Fibroblast of skin of right quadriceps (primary cell): ENCODE data around the gene ANGPTL4.
A peak's percentile ranks its signal among the peaks of the same experiment; 100 is the strongest.
"Not testable (repeated sequence)": the region's sequence is repeated elsewhere in the genome, so short reads cannot be mapped to it uniquely, and the experiment has no call there.

Experiments
- DNase-seq: peaks from one replicate; pipeline ENCODE4 v3.0.0-alpha.2; 2013

Gene ANGPTL4

GRCh38 chr19:8366121-8366581 lies 2.2 kb downstream of the ANGPTL4 start:
- no peak for DNase-seq

DNA sequence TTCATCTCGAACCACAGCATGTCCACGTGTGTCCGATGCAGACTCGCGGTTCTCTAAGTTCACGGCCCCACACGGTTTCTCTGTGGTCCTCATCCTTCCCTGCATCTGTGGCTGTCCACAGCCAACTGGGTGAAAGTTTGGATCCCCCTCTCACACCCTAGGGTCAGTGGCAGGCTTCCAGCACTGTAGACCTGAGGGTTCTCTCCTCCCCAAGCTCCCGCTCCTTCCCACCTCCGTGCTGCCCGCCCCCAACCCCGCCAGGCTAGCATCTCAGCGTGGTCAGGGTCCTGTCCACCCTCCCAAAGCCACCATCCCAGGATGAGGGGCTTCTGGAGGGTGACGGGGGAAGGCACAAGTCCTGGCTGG lies 3.0 kb downstream of the ANGPTL4 start:
- peak; percentile 13 for DNase-seq

- peak; percentile 98 for DNase-seq
These were observed 3.5 kb downstream of the ANGPTL4 start for GRCh38 chr19:8367327-8368001.

GRCh38 chr19:8370176-8371010 lies 6.4 kb downstream of the ANGPTL4 start:
- DNase-seq: no peak

GRCh38 chr19:8371011-8371804 lies 7.3 kb downstream of the ANGPTL4 start:
- no peak for DNase-seq

- DNase-seq: no peak
These were observed 10.2 kb downstream of the ANGPTL4 start for GRCh38 chr19:8373867-8374813.

DNA sequence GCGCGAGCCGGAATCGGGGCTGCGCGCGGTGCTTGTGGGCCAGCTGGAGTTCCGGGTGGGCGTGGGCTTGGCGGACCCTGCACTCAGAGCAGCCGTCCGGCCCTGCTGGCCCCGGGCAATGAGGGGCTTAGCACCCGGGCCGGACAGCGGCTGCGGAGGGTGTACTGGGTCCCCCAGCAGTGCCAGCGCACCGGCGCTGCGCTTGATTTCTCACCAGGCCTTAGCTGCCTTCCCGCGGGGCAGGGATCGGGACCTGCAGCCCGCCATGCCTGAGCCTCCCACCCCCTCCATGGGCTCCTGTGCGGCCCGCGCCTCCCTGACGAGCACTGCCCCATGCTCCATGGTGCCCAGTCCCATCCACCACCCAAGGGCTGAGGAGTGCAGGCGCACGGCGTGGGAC lies 11.8 kb downstream of the ANGPTL4 start:
- DNase-seq: not testable (repeated sequence)

DNA sequence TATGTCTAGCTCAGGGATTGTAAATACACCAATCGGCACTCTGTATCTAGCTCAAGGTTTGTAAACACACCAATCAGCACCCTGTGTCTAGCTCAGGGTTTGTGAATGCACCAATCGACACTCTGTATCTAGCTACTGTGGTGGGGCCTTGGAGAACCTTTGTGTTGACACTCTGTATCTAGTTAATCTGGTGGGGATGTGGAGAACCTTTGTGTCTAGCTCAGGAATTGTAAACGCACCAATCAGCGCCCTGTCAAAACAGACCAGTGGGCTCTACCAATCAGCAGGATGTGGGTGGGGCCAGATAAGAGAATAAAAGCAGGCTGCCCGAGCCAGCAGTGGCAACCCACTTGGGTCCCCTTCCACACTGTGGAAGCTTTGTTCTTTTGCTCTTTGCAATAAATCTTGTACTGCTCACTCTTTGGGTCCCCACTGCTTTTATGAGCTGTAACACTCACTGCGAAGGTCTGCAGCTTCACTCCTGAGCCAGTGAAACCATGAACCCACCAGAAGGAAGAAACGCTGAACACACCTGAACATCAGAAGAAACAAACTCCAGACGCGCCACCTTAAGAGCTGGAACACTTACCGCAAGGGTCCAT lies 12.5 kb downstream of the ANGPTL4 start:
- not testable (repeated sequence) for DNase-seq

DNA sequence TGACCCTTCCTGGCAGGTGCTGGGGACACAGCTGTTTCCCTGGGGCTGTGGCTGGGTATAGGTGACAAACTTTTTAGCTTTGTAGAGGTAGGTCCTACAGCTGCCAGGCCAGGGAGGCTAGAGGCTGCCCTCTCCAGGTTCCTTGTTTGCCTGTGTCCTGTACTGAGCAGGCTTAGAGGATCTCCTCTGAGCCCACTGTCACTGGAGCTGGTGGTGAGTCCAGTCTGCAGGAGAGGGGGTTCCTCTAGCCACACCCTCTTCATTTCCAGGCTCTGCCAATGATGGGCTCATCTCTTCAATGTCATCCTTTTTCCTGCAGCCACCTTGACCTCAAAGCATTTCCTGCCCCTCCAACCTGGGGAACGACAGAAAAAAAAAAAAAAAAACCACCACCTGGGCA lies 13.6 kb downstream of the ANGPTL4 start:
- DNase-seq: no peak

DNA sequence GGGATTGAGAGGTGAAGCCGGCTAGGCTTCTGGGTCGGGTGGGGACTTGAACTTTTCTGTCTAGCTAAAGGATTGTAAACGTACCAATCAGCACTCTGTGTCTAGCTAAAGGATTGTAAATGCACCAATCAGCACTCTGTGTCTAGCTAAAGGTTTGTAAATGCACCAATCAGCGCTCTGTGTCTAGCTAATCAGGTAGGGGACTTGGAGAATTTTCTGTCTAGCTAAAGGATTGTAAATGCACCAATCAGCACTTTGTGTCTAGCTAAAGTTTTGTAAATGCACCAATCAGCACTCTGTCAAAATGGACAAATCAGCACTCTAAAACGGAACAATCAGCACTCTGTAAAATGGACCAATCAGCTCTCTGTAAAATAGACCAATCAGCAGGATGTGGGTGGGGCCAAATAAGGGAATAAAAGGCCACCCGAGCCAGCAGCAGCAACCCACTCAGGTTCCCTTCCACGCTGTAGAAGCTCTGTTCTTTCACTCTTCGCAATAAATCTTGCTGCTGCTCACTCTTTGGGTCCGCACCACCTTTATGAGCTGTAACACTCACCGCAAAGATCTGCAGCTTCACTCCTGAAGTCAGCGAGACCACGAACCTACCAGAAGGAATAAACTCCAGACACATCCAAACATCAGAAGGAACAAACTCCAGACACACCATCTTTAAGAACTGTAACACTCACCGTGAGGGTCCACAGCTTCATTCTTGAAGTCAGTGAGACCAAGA lies 15.4 kb downstream of the ANGPTL4 start:
- not testable (repeated sequence) for DNase-seq

GRCh38 chr19:8384569-8384968 lies 20.6 kb downstream of the ANGPTL4 start:
- not testable (repeated sequence) for DNase-seq

- DNase-seq: not testable (repeated sequence)
These were observed 21.1 kb downstream of the ANGPTL4 start for GRCh38 chr19:8385103-8385502.

GRCh38 chr19:8385566-8385965 lies 21.6 kb downstream of the ANGPTL4 start:
- not testable (repeated sequence) for DNase-seq

DNA sequence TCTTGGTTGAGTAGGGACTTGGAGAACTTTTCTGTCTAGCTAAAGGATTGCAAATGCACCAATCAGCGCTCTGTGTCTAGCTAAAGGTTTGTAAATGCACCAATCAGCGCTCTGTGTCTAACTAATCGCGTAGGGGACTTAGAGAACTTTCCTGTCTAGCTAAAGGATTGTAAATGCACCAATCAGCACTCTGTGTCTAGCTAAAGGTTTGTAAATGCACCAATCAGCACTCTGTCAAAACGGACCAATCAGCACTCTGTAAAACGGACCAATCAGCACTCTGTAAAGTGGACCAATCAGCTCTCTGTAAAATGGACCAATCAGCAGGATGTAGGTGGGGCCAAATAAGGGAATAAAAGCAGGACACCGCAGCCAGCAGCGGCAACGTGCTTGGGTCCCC lies 22.5 kb downstream of the ANGPTL4 start:
- DNase-seq: not testable (repeated sequence)

DNA sequence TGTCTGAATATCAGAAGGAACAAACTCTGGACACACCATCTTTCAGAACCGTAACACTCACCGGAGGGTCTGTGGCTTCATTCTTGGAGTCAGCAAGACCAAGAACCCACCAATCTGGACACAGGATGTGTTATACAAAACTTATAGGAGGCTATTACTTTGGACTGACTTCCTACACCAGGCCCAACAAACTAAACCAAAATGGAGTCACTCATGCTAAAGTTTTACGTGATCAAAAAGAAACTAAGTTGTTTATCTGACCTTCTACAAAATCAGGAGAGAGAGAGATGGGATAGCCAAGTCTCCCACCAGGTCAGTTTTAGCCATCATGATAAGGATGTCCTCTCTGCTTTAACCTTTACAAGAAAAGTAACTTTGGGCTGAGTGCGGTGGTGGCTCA lies 23.0 kb downstream of the ANGPTL4 start:
- DNase-seq: no peak

DNA sequence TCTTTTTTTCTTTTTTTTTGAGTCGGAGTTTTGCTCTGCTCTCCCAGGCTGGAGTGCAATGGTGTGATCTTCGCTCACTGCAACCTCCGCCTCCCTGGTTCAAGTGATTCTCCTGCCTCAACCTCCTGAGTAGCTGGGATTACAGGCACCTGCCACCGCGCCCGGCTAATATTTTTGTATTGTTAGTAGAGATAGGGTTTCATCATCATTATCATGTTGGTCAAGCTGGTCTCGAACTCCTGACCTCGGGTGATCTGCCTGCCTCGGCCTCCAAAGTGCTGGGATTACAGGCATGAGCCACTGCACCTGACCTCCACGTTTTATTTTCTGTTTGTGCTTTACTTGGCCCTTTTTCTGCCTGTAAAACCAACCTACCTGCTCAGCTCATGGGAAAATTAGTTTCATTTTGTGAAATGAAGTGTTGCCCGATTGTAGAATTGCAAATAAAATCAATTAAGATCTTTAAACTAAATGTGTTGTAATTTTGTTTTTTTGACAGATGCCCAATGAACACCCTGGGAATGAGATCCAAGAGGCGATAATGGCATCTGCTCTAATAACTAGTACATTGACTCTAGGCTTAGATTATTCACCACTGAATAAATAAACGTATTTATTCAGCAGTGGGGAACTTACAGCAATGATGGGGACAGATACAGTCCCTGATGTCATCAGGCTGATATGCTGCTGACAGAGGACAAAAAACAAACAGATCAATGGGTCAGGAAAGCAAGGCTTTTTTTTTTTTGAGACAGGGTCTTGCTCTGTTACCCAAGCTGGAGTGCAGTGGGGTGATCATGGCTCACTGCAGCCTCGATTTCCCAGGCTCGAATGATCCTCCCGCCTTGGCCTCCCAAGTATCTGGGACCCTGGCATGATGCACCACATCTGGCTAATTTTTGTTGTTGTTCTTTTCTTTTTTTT lies 24.0 kb downstream of the ANGPTL4 start:
- no peak for DNase-seq

DNA sequence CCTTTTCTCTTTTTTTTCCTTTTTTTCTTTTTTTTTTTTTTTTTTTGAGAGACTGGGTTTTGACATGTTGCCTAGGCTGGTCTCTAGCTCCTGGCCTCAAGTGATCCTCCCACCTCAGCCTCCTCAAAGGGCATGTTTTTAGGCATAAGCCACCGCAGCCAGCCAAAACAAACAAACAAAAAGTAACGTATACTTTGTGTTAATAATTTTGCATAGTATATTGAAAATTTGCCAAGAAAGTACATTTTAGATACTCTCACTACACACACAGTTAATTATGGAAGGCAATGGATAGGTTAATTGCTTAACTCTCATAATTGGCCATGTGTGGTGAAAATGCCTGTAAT lies 24.6 kb downstream of the ANGPTL4 start:
- DNase-seq: no peak

DNA sequence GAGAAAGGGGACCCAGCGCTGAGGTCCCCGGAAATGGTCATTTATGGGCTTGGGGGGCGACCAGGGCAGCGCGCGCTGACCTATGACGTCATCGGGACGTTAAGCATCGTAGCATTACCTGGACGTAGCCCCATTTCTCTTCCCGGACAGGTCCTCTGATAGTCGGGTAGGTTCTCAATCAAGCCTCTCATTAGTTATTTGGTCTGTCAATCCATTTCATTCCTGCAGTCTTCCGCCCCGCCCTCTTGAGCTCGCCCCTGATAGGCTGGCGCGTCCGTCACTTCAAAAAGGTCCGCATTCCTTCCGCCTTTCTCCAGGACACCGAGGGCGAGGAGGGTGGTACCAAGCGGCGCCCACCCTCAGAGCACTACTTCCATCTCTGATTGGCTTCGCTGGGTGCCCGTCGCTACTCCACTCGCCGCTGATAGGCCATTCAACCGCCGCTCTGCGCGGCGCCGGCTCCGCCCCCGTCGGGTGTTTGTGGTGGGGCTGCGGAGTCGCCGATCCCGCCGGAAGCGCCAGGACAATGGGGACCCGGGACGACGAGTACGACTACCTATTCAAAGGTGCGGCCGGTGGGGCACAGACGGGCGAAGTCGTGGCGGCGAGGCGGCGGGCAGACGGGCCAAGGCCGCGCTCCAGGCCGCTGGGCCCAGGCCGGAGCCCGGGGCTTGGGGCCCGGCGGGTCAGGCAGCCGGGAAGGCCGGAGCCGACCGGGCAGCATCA lies 26.1 kb downstream of the ANGPTL4 start, which contains the start of gene RAB11B:
Gene RAB11B, plus strand, starts transcription at position 470 of the 726 bp plus-strand sequence. Its CDS starts 57 bp downstream, at position 527.
- peak; percentile 100 for DNase-seq

- DNase-seq: peak; percentile 91
These were observed 26.6 kb downstream of the ANGPTL4 start for GRCh38 chr19:8390617-8390981.
